GM21515 (cell line): ENCODE results near the gene ACOT11.
"Not testable (repeated sequence)": the region's sequence is repeated elsewhere in the genome, so short reads cannot be mapped to it uniquely, and the experiment has no call there.

ENCODE experiments used
- ATAC-seq: cut with Tn5 transposase; IDR thresholded peaks from one replicate; pipeline ENCODE4 v1.9.1; 2021; ENCODE audit not compliant: unreplicated experiment

Gene ACOT11

GRCh38 chr1:54607821-54608565, 60.0 kb downstream of the ACOT11 start:
- no peak for ATAC-seq

GRCh38 chr1:54608566-54609230, 60.7 kb downstream of the ACOT11 start:
- ATAC-seq, result no peak

GRCh38 chr1:54609301-54609921, 61.4 kb downstream of the ACOT11 start:
- no peak for ATAC-seq

- no peak for ATAC-seq
Observed at GRCh38 chr1:54610048-54610447, 62.0 kb downstream of the ACOT11 start.

GRCh38 chr1:54610601-54611580, 62.9 kb downstream of the ACOT11 start:
- ATAC-seq, result no peak

- no peak for ATAC-seq
Observed at GRCh38 chr1:54611621-54612020, 63.6 kb downstream of the ACOT11 start.

- ATAC-seq, result no peak
Observed at GRCh38 chr1:54614024-54614423, 66.0 kb downstream of the ACOT11 start.

GRCh38 chr1:54614563-54614962, 66.5 kb downstream of the ACOT11 start:
- ATAC-seq, result no peak

- ATAC-seq, result no peak
Observed at GRCh38 chr1:54615531-54616279, 67.7 kb downstream of the ACOT11 start.

DNA sequence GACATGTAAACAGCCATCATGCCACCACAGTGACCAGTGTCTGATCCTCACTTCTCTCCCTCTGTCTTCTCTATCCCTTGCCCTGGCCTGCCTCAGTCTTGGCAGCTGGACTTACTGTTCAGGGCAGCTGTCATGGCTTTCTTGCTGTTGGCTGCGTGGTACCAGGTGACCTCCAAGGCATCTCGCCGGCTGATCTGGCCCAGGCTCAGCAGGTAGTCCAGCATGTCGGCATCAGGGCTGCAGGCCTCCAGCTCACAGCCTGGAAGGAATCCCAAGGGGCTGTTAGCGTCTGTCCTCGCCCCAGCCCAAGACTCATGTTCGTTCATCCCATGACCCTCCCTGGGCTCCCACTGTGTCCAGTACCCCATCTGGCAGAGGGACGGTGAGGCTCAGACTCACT, 71.7 kb downstream of the ACOT11 start:
- no peak for ATAC-seq

DNA sequence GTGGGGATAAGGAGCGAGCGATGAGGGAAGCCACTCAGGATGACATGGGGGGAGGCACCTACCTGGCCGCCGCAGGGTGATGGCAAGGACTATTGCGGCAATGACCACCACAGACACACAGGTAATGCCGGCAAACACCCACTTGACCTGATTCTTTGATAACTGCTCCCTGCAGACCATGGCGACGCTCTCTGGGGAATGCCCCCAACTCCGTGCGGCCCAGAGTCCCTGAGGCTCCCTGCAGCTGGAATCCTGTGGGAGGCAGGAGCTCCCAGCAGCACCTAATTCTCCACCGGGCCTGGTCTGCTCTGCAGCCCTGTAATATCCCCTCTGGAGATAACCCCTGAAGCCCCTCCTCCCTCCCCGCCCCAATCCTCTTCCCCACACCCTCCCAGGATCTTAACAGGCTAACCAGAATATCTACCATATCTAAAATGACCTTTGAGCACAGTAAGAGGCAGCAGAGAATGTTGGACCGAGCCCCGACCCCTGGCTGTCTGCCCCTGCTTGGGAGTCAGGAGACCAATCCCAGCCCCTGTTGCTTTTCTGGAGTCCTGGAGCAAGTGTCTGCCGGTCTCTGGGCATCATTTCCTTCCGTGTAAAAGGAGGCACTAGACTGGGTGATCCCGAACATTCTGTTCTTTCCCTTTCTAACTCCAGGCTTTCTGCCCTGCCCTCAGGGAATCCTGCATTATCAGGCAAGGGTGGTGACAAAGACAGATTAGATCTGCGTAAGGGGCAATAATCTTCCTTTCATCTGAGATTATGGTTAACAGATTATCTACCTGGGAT, 75.4 kb downstream of the ACOT11 start, which contains the start of gene FAM151A:
TSS of gene FAM151A (minus strand) at position 310 of the 792 bp plus-strand sequence. CDS start at position 180, 130 bp downstream.
- ATAC-seq, result no peak

DNA sequence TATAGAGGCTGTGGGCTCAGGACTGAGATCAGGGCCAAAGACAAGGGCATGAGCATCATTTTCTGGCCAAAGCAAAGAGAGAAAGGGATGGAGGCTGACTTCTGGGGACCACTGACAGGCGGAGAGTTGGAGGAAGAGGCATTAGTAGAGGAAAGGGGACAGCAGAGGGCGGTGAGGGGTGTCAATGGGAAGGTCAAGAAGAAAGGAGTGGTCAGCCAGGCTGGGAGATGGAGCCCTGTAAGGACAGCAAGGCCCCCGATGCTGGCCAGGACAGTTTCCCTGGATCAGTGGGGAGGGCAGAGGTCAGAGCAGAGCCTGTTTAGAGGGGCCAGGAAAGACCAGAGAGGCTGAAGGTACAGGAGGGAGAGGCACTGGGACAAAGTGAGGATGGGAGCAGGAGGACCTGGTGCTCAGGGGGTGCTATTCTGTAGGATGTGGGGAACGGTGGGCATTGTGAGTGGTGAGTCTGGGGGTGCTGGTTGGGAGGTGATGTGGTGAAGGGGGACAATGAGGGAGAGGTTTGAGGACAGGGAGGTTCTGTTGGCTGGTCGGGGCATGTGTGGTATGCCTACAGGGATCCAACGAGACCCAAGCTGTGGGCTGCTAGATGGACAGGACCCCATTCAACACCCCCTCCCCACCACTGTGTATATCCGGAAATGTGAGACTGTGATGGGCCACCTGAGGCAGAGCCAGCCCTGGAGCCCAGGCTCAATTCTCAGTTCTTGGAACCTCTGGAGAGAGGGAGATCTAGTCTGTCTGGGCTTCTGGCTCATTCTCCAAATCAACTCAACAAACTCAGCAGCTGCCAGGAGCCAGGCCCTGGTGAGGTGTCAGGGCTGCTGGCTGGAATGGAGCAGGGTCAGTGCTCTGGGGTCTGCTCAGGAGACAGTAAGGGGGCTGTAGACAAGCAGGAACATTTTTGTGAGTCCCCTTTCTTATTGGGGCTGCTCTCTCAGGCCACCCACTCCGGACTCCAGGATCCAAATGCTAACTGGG, 76.7 kb downstream of the ACOT11 start:
- no peak for ATAC-seq

DNA sequence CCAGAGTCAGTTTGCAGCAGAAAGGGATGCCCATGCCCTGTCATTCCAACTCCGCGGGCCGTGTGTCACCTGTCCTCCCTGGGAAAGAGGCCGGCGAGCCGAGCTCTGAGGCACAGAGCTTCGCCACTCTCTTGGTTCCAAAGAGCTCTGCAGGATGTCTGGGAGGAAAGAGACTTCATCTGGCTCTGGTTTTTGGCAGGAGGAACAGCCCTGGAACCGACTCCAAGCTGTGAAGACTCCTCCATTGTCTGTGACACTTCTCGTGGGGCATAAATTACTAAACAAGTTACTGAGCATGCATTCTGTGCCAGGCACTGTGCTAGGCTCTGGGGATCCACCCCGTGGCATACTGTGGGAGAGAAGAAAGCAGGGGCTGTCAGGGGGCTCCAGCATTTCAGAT, 79.2 kb downstream of the ACOT11 start:
- no peak for ATAC-seq

DNA sequence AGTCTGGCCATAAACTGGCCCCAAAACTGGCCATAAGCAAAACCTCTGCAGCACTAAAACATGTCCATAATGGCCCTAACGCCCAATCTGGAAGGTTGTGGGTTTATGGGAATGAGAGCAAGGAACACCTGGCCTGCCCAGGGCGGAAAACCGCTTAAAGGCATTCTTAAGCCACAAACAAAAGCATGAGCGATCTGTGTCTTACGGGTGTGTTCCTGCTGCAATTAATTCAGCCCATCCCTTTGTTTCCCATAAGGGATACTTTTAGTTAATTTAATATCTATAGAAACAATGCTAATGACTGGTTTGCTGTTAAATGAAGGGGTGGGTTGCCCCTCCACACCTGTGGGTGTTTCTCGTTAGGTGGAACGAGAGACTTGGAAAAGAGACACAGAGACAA, 87.8 kb downstream of the ACOT11 start:
- not testable (repeated sequence) for ATAC-seq

DNA sequence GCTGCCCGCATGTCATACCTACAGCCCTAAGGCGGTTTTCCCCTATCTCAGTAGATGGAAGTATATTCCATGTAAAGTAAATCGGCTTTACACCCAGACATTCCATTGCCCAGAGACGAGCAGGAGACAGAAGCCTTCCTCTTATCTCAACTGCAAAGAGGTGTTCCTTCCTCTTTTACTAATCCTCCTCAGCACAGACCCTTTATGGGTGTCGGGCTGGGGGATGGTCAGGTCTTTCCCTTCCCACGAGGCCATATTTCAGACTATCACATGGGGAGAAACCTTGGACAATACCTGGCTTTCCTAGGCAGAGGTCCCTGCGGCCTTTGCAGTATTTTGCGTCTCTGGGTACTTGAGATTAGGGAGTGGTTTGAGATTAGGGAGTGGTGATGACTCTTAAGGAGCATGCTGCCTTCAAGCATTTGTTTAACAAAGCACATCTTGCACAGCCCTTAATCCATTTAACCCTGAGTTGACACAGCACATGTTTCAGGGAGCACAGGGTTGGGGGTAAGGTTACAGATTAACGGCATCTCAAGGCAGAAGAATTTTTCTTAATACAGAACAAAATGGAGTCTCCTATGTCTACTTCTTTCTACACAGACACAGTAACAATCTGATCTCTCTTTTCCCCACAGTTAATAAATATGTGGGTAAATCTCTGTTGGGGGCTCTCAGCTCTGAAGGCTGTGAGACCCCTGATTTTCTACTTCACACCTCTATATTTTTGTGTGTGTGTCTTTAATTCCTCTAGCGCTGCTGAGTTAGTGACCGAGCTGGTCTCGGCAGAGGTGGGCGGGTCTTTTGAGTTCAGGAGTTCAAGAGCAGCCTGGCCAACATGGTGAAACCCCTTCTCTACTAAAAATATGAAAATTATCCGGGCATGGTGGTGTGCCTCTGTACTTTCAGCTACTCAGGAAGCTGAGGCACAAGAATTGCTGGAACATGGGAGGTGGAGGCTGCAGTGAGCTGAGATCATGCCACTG, 88.7 kb downstream of the ACOT11 start:
- not testable (repeated sequence) for ATAC-seq

GRCh38 chr1:54640361-54640760, 92.3 kb downstream of the ACOT11 start:
- ATAC-seq, result no peak
